OCI-LY7 (cell line): ENCODE data around the gene SERTAD3. TPM values are rescaled to one million over a fixed set of nuclear protein-coding genes. Genes with fewer than 3 reads are reported as not detected.

ENCODE experiments used
- BruUV-seq: library from RNA; stranded (reverse); fragments of 400-500 nt; replicated peaks from 2 replicates; lab custom pipeline; 2021; lab: Mats Ljungman, UMichigan
- CTCF ChIA-PET: fragments of 300-600 bp; sonication (Branson Sonifier 250); formaldehyde crosslinking; loops from one replicate; lab custom pipeline; 2022; ENCODE audit warnings: antibody characterized with exemption; ENCODE audit not compliant: unreplicated experiment; lab: Charles Lee
- POLR2A ChIA-PET: fragments of 300-600 bp; sonication (Branson Sonifier 250); formaldehyde crosslinking; loops from one replicate; lab custom pipeline; 2022; ENCODE audit warnings: antibody characterized with exemption; lab: Charles Lee
- DNase-seq: peaks from one replicate; pipeline ENCODE4 v3.0.0-alpha.2; 2015; ENCODE audit warnings: low spot score
- H2AFZ ChIP-seq: fragments of 200-600 bp; sonication (generic), shearing (Covaris generic); 2 replicates; pipeline ENCODE4 v1.6.1; 2014; ENCODE audit warnings: mild to moderate bottlenecking, antibody characterized with exemption, low read length, moderate library complexity
- H3K27ac ChIP-seq: fragments of 200-600 bp; sonication (generic); 2 replicates; pipeline ENCODE4 v1.5.1; 2014; ENCODE audit warnings: mixed run types, low read depth, mild to moderate bottlenecking, moderate library complexity, low read length, inconsistent platforms; ENCODE audit not compliant: poor library complexity, severe bottlenecking
- H3K36me3 ChIP-seq: fragments of 200-600 bp; sonication (generic); 2 replicates; pipeline ENCODE4 v1.6.1; 2014; ENCODE audit warnings: mild to moderate bottlenecking, antibody characterized with exemption, low read length, moderate library complexity, mixed read lengths; ENCODE audit not compliant: insufficient read depth
- H3K4me1 ChIP-seq: fragments of 200-600 bp; sonication (generic); 2 replicates; pipeline ENCODE4 v1.5.1; 2014; ENCODE audit warnings: mild to moderate bottlenecking, low read length; ENCODE audit not compliant: insufficient read depth, poor library complexity, severe bottlenecking
- H3K4me2 ChIP-seq: fragments of 200-600 bp; sonication (generic); 2 replicates; pipeline ENCODE4 v1.6.1; 2014; ENCODE audit warnings: mild to moderate bottlenecking, low read length
- H3K4me3 ChIP-seq: fragments of 200-600 bp; sonication (generic); 2 replicates; pipeline ENCODE4 v1.5.1; 2014; ENCODE audit warnings: mild to moderate bottlenecking, low read depth, low read length; ENCODE audit not compliant: poor library complexity, severe bottlenecking
- H3K79me2 ChIP-seq: fragments of 200-600 bp; sonication (generic); 2 replicates; pipeline ENCODE4 v1.6.1; 2016; ENCODE audit warnings: low read depth, mild to moderate bottlenecking, low read length, moderate library complexity, mixed read lengths; ENCODE audit not compliant: insufficient read depth
- H3K9me2 ChIP-seq: fragments of 200-600 bp; sonication (generic); 2 replicates; pipeline ENCODE4 v1.6.1; 2016; ENCODE audit warnings: mild to moderate bottlenecking, low read length, mixed read lengths; ENCODE audit not compliant: insufficient read depth
- H3K9me3 ChIP-seq: fragments of 200-600 bp; sonication (generic); 2 replicates; pipeline ENCODE4 v1.6.1; 2014; ENCODE audit warnings: mild to moderate bottlenecking, mixed run types, low read length, mixed read lengths
- H4K20me1 ChIP-seq: fragments of 200-600 bp; sonication (generic); 2 replicates; pipeline ENCODE4 v1.6.1; 2014; ENCODE audit warnings: mild to moderate bottlenecking, antibody characterized with exemption, low read length, moderate library complexity, mixed read lengths; ENCODE audit not compliant: insufficient read depth
- CTCF ChIP-seq: fragments of 200-600 bp; sonication (generic); conservative IDR thresholded peaks from 2 replicates; pipeline ENCODE4 v1.5.1; 2014; ENCODE audit warnings: mild to moderate bottlenecking, antibody characterized with exemption, low read length, moderate library complexity, mixed read lengths
- EZH2phosphoT487 ChIP-seq: fragments of 200-600 bp; sonication (generic); IDR thresholded peaks from 2 replicates; pipeline ENCODE4 v1.6.1; 2018; ENCODE audit warnings: low read depth, borderline replicate concordance, mild to moderate bottlenecking, mixed run types, antibody characterized with exemption, low read length, moderate library complexity, mixed read lengths
- intact Hi-C: fragments of 100-400 bp; cut with micrococcal nuclease; formaldehyde crosslinking; loops from one replicate; pipeline ENCODE4 v1.10.0; 2022; ENCODE audit not compliant: unreplicated experiment
- total RNA-seq, 2 experiments: library from RNA; depleted of rRNA in 1 of 2; stranded (reverse); fragments of >200 nt in 1 of 2; shearing (Covaris generic) in 1 of 2; gene quantifications; 2 replicates each; pipeline ENCODE4 v1.2.3, GENCODE V29; 2014 to 2022

Gene SERTAD3
- total RNA-seq, 2 experiments from 2014 or later, result 12.2 to 18.6 TPM

DNA sequence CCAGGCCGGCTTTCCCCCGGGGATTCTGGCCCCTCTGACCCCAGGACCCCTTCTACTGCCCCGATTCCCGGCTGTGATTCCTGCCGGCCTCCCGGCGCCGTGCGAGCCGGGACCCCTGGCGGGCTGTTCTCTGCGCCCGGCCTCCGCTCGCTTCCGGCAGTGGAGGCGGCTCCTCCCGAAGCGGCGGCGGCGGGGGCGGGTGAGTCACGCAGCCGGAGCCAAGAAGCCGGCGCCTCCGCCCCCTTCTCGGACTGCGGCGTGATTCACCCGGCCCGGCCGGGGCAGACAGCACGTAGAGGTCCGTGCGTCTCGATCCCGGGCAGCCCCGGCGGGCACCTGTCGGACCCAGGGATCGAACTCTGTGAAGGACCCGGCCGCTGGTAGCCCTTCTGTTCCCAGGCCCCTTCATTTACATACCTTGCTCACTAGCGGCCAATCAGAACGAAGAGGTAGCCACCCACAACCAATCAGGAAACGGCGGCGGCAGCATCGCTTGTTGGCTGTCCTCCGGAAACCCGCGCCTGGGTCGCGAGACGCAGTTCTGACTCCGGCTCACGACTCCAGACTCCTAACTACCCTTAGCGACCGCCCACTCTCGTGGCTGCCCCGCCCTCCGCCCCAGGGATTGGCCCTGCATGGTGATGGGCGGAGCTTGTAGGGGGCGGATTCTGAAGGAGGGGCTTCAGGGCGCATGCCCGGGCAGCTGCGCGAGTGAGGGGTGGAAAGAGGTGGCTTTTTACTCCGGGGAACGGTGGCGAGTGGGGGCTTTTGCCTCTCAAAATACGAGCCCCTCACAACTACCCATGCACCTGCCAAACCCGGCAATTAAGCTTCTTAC is 18.5 kb downstream of the SERTAD3 start, which contains the start of gene SERTAD1:
Gene SERTAD1 (minus strand): TSS at position 543 of the 838 bp plus-strand sequence. CDS start 2,446 bp downstream, outside the sequence.
- Histone ChIP-seq H3K4me2 (peak within 1 kb of the TSS; percentile 91), H3K79me2 (peaks cover 11% of the 10 kb centered on the region; the same call in 1 of the 2 replicates), H3K9me2 (no peaks in the 10 kb centered on the region), H3K27ac (peak within 1 kb of the TSS; percentile 61), H3K9me3 (no peaks in the 10 kb centered on the region), H3K4me3 (peak within 1 kb of the TSS; percentile 84), H4K20me1 (no peaks in the 10 kb centered on the region), H3K36me3 (peaks cover 10% of the 10 kb centered on the region; the same call in 1 of the 2 replicates), H3K4me1 (peaks cover 20% of the 10 kb centered on the region), H2AFZ (peak within 1 kb of the TSS; percentile 59)
- peak; percentile 99 for DNase-seq
- intact Hi-C loops, result loop anchor here (1.0 to 10.0 kb wide), 2 partner anchors 18 to 141 kb away; partner anchors contain the start of gene AKT2
- BruUV-seq, result no TSS peak
- POLR2A ChIA-PET, result interaction anchor here (0.6 to 2.3 kb wide), 9 partner anchors 10 to 195 kb away, joined by 3 to 8 read pairs (median 5); no protein-coding TSS in a partner anchor
- CTCF ChIA-PET, result interaction anchor here (0.5 to 1.8 kb wide), 2 partner anchors 15 to 210 kb away, joined by 3 to 5 read pairs; no protein-coding TSS in a partner anchor
- TF ChIP-seq EZH2phosphoT487 (no peak), CTCF (peak; percentile 88)

GRCh38 chr19:40424637-40425449 is 19.3 kb downstream of the SERTAD3 start:
- intact Hi-C loops, result loop anchor here (1.0 to 10.0 kb wide), 2 partner anchors 18 to 140 kb away; partner anchors contain the start of gene AKT2
- ChIA-PET CTCF (interaction anchor here (1.8 kb wide), 1 partner anchor 14 kb away, joined by 5 read pairs; no protein-coding TSS in a partner anchor), POLR2A (interaction anchor here (0.5 to 2.2 kb wide), 5 partner anchors 11 to 993 kb away, joined by 3 to 8 read pairs (median 4); partner anchors contain the start of genes C19orf47 and PLD3)
- H3K27ac ChIP-seq, result peak overlapping the region; percentile 61
- H3K9me2 ChIP-seq, result no peaks in the 10 kb centered on the region
- TSS peak; percentile 69 for BruUV-seq
- peak overlapping the region; percentile 90 for H3K4me2 ChIP-seq
- peak overlapping the region; percentile 84 for H3K4me3 ChIP-seq
- TF ChIP-seq CTCF (no peak), EZH2phosphoT487 (no peak)
- no peak for DNase-seq
- peaks cover 11% of the 10 kb centered on the region; the same call in 1 of the 2 replicates for H3K79me2 ChIP-seq
- no peaks in the 10 kb centered on the region for H4K20me1 ChIP-seq
- peaks cover 10% of the 10 kb centered on the region; the same call in 1 of the 2 replicates for H3K36me3 ChIP-seq
- peaks cover 20% of the 10 kb centered on the region for H3K4me1 ChIP-seq
- peak overlapping the region; percentile 59; the same call in 1 of the 2 replicates for H2AFZ ChIP-seq
- H3K9me3 ChIP-seq, result no peaks in the 10 kb centered on the region
